ENCODE measurements around the gene IRF1. TPM values are rescaled to one million over a fixed set of nuclear protein-coding genes. Genes with fewer than 3 reads are reported as not detected.
A peak's percentile ranks its signal among the peaks of the same experiment; 100 is the strongest.

Gene IRF1
- total RNA-seq, 4 donors from 2014 or later = 40.8 to 86.9 (median 65.5) TPM

DNA sequence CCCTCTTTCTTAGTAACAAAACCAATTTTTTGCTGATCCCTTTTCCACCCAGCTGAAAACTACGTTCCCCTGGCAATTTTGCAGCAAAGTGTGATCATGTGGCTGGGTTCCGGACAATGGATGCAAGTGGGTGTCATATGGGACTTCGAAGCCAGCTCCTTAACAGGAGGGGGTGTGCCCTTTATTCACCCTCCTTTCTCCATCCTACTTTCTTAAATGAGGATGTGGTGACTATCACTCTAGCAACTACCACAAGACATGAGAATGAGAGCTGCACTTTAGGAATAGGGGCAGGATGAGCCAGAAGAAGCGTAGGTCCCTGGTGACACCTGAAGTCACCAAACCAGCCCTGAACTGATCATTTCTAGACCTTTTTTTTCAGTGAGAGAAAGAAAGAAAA, 58.9 kb downstream of the IRF1 start:
- H3K9me3 ChIP-seq = no peaks in the 10 kb centered on the region
- H3K27ac ChIP-seq = peak overlapping the region; percentile 96 to 99 (median 99)

More for the DNA sequence above, 58.9 kb downstream of the IRF1 start:
- Histone ChIP-seq H3K36me3 (no peaks in the 10 kb centered on the region), H3K27me3 (no peaks in the 10 kb centered on the region), H3K4me1 (peaks cover 66 to 98% (median 75%) of the 10 kb centered on the region in 4 donors), H3K4me3 (no peak overlapping the region)
- TF ChIP-seq POLR2A (IDR thresholded peaks at IDR 0.05) (no peak), EP300 (IDR thresholded peaks at IDR 0.05; ENCODE audit: low read depth) (no peak), POLR2AphosphoS5 (IDR thresholded peaks at IDR 0.05) (no peak)
- TF ChIP-seq, protein P1, sequence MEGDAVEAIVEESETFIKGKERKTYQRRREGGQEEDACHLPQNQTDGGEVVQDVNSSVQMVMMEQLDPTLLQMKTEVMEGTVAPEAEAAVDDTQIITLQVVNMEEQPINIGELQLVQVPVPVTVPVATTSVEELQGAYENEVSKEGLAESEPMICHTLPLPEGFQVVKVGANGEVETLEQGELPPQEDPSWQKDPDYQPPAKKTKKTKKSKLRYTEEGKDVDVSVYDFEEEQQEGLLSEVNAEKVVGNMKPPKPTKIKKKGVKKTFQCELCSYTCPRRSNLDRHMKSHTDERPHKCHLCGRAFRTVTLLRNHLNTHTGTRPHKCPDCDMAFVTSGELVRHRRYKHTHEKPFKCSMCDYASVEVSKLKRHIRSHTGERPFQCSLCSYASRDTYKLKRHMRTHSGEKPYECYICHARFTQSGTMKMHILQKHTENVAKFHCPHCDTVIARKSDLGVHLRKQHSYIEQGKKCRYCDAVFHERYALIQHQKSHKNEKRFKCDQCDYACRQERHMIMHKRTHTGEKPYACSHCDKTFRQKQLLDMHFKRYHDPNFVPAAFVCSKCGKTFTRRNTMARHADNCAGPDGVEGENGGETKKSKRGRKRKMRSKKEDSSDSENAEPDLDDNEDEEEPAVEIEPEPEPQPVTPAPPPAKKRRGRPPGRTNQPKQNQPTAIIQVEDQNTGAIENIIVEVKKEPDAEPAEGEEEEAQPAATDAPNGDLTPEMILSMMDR (IDR thresholded peaks at IDR 0.05) = no peak
- in situ Hi-C loops (cut with MboI; ENCODE audit: low pct_ligation_motif_present in 1 of 4, low pct_unique_long_range_greater_than_20kb in 1 of 4, low sequenced_read_pairs in 3 of 4) (no loop called here), intact Hi-C loops (cut with DNase I; ENCODE audit: low total_unique reads) (no loop called here)
- WGBS, 2 donors (ENCODE audit: low coverage in 1 of 2) = 84 to 85% methylated on average over 4 of the region's 4 CpGs
- DNase-seq = peak; percentile 3

Small RNAs within 50 kb of the gene (small RNA-seq; reads per million reads assigned to genes)
- gene RF00019 = 0 reads per million in 4 donors

Other genes starting within 250 kb of the IRF1 start
- 10 to 100 TPM in 3 of 4 donors, 1 to 10 TPM in 1; 9.7 to 43.4 (median 19.7) TPM for gene PDLIM4, start 233.1 kb downstream of the IRF1 start, total RNA-seq
- 10 to 100 TPM in 2 of 4 donors, 1 to 10 TPM in 1, not detected in 1; 1.6 to 48.3 (median 14.5) TPM for gene SLC22A4, start 196.4 kb downstream of the IRF1 start, total RNA-seq
- gene SLC22A5, start 121.1 kb downstream of the IRF1 start, total RNA-seq = 100 to 1,000 TPM in 1 of 4 donors, 10 to 100 TPM in 3; 34.6 to 129 (median 67.8) TPM
- not detected for gene IL5, start 52.7 kb upstream of the IRF1 start, total RNA-seq
- gene RAD50, start 66.2 kb upstream of the IRF1 start, total RNA-seq = 10 to 100 TPM; 35.8 to 47.5 (median 41.3) TPM
- not detected for gene IL13, start 167.4 kb upstream of the IRF1 start, total RNA-seq
- not detected for gene IL4, start 183.2 kb upstream of the IRF1 start, total RNA-seq
- 1 to 10 TPM; 1.9 to 7.0 (median 2.8) TPM for gene KIF3A, start 246.8 kb upstream of the IRF1 start, total RNA-seq

All from transverse colon (tissue), 4 donors.